Keratinocyte (primary cell): ENCODE data around the gene TMEM87B.
"Not testable (repeated sequence)": the region's sequence is repeated elsewhere in the genome, so short reads cannot be mapped to it uniquely, and the experiment has no call there.

Experiments
- EZH2 ChIP-seq: IDR thresholded peaks from one replicate; pipeline ENCODE4 v1.6.1; 2012; ENCODE audit warnings: inconsistent platforms, mild to moderate bottlenecking, low read length, moderate library complexity
- TF ChIP-seq, protein P1 (sequence below), 3 experiments: IDR thresholded peaks in 1 of 3; conservative IDR thresholded peaks in 1 of 3; optimal IDR thresholded peaks in 1 of 3; 2 replicates in 2 of 3; 3 replicates in 1 of 3; pipeline versions ENCODE3 to v1.5.1; 2011; ENCODE audit warnings: low read length in 3 of 3, mild to moderate bottlenecking in 3 of 3, moderate library complexity in 2 of 3, control low read depth in 1 of 3, inconsistent platforms in 1 of 3; ENCODE audit not compliant: insufficient read depth in 2 of 3; ENCODE audit errors: extremely low read depth in 1 of 3

- TF ChIP-seq, protein P1, sequence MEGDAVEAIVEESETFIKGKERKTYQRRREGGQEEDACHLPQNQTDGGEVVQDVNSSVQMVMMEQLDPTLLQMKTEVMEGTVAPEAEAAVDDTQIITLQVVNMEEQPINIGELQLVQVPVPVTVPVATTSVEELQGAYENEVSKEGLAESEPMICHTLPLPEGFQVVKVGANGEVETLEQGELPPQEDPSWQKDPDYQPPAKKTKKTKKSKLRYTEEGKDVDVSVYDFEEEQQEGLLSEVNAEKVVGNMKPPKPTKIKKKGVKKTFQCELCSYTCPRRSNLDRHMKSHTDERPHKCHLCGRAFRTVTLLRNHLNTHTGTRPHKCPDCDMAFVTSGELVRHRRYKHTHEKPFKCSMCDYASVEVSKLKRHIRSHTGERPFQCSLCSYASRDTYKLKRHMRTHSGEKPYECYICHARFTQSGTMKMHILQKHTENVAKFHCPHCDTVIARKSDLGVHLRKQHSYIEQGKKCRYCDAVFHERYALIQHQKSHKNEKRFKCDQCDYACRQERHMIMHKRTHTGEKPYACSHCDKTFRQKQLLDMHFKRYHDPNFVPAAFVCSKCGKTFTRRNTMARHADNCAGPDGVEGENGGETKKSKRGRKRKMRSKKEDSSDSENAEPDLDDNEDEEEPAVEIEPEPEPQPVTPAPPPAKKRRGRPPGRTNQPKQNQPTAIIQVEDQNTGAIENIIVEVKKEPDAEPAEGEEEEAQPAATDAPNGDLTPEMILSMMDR (optimal IDR thresholded peaks at IDR 0.05 in 1 of 3, IDR thresholded peaks at IDR 0.05 in 1 of 3, conservative IDR thresholded peaks at IDR 0.05 in 1 of 3; ENCODE audit: extremely low read depth in 1 of 3, insufficient read depth in 2 of 3, low read length in 3 of 3) = not testable (repeated sequence)
- not testable (repeated sequence) for TF ChIP-seq EZH2
Measured at GRCh38 chr2:112041460-112041859, 13.6 kb upstream of the TMEM87B start.
